ENCODE results near the gene IPPK. TPM values are rescaled to one million over a fixed set of nuclear protein-coding genes. Genes with fewer than 3 reads are reported as not detected.
A peak's percentile ranks its signal among the peaks of the same experiment; 100 is the strongest.

The IPPK gene
- total RNA-seq, 1 donor from 2014 or later: 10.0 TPM

- DNase-seq (ENCODE audit: low spot score in 2 of 2, unreplicated experiment in 2 of 2): no peak
- Mint-ChIP-seq H3K9me3 (peaks cover 10% of the 10 kb centered on the region), H3K27ac (peak overlapping the region; percentile 67), H3K27me3 (ENCODE audit: low read depth) (no peaks in the 10 kb centered on the region), H3K4me1 (peaks cover 7% of the 10 kb centered on the region), H3K36me3 (peaks cover 39% of the 10 kb centered on the region), H3K4me3 (no peak overlapping the region)
- TF ChIP-seq CTCF (IDR thresholded peaks at IDR 0.05; ENCODE audit: unreplicated experiment): no peak
Measured at GRCh38 chr9:92650839-92651621, 18.9 kb downstream of the IPPK start.

- Mint-ChIP-seq H3K27me3 (ENCODE audit: low read depth) (no peaks in the 10 kb centered on the region), H3K4me1 (peaks cover 7% of the 10 kb centered on the region), H3K27ac (peak overlapping the region; percentile 67), H3K9me3 (peaks cover 17% of the 10 kb centered on the region), H3K4me3 (no peak overlapping the region), H3K36me3 (peaks cover 43% of the 10 kb centered on the region)
- no peak for TF ChIP-seq CTCF (IDR thresholded peaks at IDR 0.05; ENCODE audit: unreplicated experiment)
- no peak for DNase-seq (ENCODE audit: low spot score in 2 of 2, unreplicated experiment in 2 of 2)
Measured at GRCh38 chr9:92650296-92650695, 19.6 kb downstream of the IPPK start.

GRCh38 chr9:92649007-92649406, 20.9 kb downstream of the IPPK start:
- DNase-seq (ENCODE audit: low spot score in 2 of 2, unreplicated experiment in 2 of 2): no peak
- Mint-ChIP-seq H3K4me3 (no peak overlapping the region), H3K27ac (no peak overlapping the region), H3K4me1 (peaks cover 7% of the 10 kb centered on the region), H3K27me3 (ENCODE audit: low read depth) (no peaks in the 10 kb centered on the region), H3K36me3 (peaks cover 53% of the 10 kb centered on the region), H3K9me3 (peaks cover 21% of the 10 kb centered on the region)
- TF ChIP-seq CTCF (IDR thresholded peaks at IDR 0.05; ENCODE audit: unreplicated experiment): no peak

GRCh38 chr9:92648474-92648971, 21.4 kb downstream of the IPPK start:
- H3K27ac Mint-ChIP-seq: no peak overlapping the region
- H3K9me3 Mint-ChIP-seq: peaks cover 21% of the 10 kb centered on the region
- peaks cover 7% of the 10 kb centered on the region for H3K4me1 Mint-ChIP-seq
- H3K27me3 Mint-ChIP-seq (ENCODE audit: low read depth): no peaks in the 10 kb centered on the region
- H3K4me3 Mint-ChIP-seq: no peak overlapping the region
- DNase-seq (ENCODE audit: low spot score in 2 of 2, unreplicated experiment in 2 of 2): no peak
- no peak for TF ChIP-seq CTCF (IDR thresholded peaks at IDR 0.05; ENCODE audit: unreplicated experiment)
- H3K36me3 Mint-ChIP-seq: peaks cover 56% of the 10 kb centered on the region

- Mint-ChIP-seq H3K4me3 (no peak overlapping the region), H3K27ac (no peak overlapping the region), H3K4me1 (peaks cover 7% of the 10 kb centered on the region), H3K27me3 (ENCODE audit: low read depth) (no peaks in the 10 kb centered on the region), H3K9me3 (peaks cover 21% of the 10 kb centered on the region), H3K36me3 (peaks cover 54% of the 10 kb centered on the region)
- DNase-seq (ENCODE audit: low spot score in 2 of 2, unreplicated experiment in 2 of 2): no peak
- TF ChIP-seq CTCF (IDR thresholded peaks at IDR 0.05; ENCODE audit: unreplicated experiment): no peak
Measured at GRCh38 chr9:92647671-92648473, 22.1 kb downstream of the IPPK start.
